ENCODE measurements around the gene RYR1.

RYR1 gene

GRCh38 chr19:38451036-38451435, 17.5 kb downstream of the RYR1 start:
- no peak for TF ChIP-seq CTCF (conservative IDR thresholded peaks at IDR 0.05; ENCODE audit: low read length)
- no peak overlapping the region for H3K4me3 ChIP-seq (ENCODE audit: low read length)
- no peak for DNase-seq (ENCODE audit: low read depth)

GRCh38 chr19:38451629-38452028, 18.1 kb downstream of the RYR1 start:
- DNase-seq (ENCODE audit: low read depth), result no peak
- no peak for TF ChIP-seq CTCF (conservative IDR thresholded peaks at IDR 0.05; ENCODE audit: low read length)
- no peak overlapping the region for H3K4me3 ChIP-seq (ENCODE audit: low read length)

GRCh38 chr19:38452430-38453366, 19.2 kb downstream of the RYR1 start:
- no peak for DNase-seq (ENCODE audit: low read depth)

DNA sequence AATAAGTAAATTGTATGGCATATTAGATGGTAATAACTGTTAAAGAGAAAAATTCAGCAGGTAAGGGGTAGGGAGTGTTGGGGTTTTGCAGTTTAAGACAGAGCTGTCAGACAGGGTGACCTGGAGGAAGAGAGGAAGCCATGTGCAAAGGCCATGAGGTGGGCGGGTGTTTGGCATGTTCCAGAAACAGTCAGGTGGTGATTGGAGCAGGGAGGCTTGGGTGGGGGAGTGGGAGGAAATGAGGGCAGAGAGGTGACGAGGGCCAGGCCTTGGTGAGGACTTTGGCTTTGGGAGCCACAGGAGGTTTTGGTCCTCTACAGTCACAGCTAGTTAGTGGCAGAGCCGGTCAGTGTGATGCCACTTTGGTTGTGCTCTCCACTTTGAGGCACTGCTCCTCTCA, 20.1 kb downstream of the RYR1 start:
- DNase-seq (ENCODE audit: low read depth), result no peak
- no peak for TF ChIP-seq CTCF (conservative IDR thresholded peaks at IDR 0.05; ENCODE audit: low read length)
- H3K4me3 ChIP-seq (ENCODE audit: low read length), result no peak overlapping the region

More at GRCh38 chr19:38452430-38453366, 19.2 kb downstream of the RYR1 start:
- H3K4me3 ChIP-seq (ENCODE audit: low read length), result no peak overlapping the region
- TF ChIP-seq CTCF (conservative IDR thresholded peaks at IDR 0.05; ENCODE audit: low read length), result no peak

DNA sequence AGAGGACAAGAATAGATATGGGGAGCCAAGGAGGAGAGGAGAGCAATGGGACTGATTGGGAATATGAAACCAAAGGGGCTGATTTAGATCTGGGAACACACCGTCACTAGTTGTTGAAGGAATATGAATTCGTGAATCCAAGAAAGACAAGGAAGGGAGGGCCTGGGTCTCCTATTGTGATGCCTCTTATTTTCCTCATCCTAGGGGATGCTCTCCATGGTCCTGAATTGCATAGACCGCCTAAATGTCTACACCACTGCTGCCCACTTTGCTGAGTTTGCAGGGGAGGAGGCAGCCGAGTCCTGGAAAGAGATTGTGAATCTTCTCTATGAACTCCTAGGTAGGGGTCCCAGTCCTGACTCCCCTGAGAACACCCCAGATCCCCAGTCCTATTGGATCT, 21.5 kb downstream of the RYR1 start:
- DNase-seq (ENCODE audit: low read depth), result no peak
- no peak for TF ChIP-seq CTCF (conservative IDR thresholded peaks at IDR 0.05; ENCODE audit: low read length)
- no peak overlapping the region for H3K4me3 ChIP-seq (ENCODE audit: low read length)

- no peak for TF ChIP-seq CTCF (conservative IDR thresholded peaks at IDR 0.05; ENCODE audit: low read length)
- no peak overlapping the region for H3K4me3 ChIP-seq (ENCODE audit: low read length)
- DNase-seq (ENCODE audit: low read depth), result no peak
These were observed 23.7 kb downstream of the RYR1 start for GRCh38 chr19:38457202-38457601.
